ENCODE results near the gene GRIK4. TPM values are rescaled to one million over a fixed set of nuclear protein-coding genes. Genes with fewer than 3 reads are reported as not detected.
"Not testable (repeated sequence)": the region's sequence is repeated elsewhere in the genome, so short reads cannot be mapped to it uniquely, and the experiment has no call there.

GRIK4 gene
- polyA plus RNA-seq, 1 experiment: 0.55 TPM

- Histone ChIP-seq H3K9me3 (ENCODE audit: control insufficient read depth, insufficient read depth, low read length) (no peaks in the 10 kb centered on the region), H3K27me3 (ENCODE audit: control insufficient read depth, insufficient read depth, low read length) (peaks cover 8% of the 10 kb centered on the region), H3K4me3 (ENCODE audit: low read depth, low read length) (no peak overlapping the region), H3K27ac (ENCODE audit: low read depth, low read length) (no peak overlapping the region)
- DNase-seq (ENCODE audit: low read depth, low spot score): no peak
- ChIA-PET POLR2A (no interaction called here), CTCF (interaction anchor here (0.6 kb wide), 1 partner anchor 225 kb away, joined by 3 read pairs; no protein-coding TSS in a partner anchor)
- TF ChIP-seq CTCF (IDR thresholded peaks at IDR 0.05; ENCODE audit: low read depth, low read length): no peak
Observed at GRCh38 chr11:120784566-120785251, 273.2 kb downstream of the GRIK4 start.

GRCh38 chr11:120785576-120785975 lies 274.0 kb downstream of the GRIK4 start:
- POLR2A ChIA-PET: no interaction called here

GRCh38 chr11:120786206-120786735 lies 274.7 kb downstream of the GRIK4 start:
- TF ChIP-seq CTCF (IDR thresholded peaks at IDR 0.05; ENCODE audit: low read depth, low read length): no peak
- Histone ChIP-seq H3K4me3 (ENCODE audit: low read depth, low read length) (no peak overlapping the region), H3K27ac (ENCODE audit: low read depth, low read length) (no peak overlapping the region), H3K27me3 (ENCODE audit: control insufficient read depth, insufficient read depth, low read length) (peaks cover 8% of the 10 kb centered on the region), H3K9me3 (ENCODE audit: control insufficient read depth, insufficient read depth, low read length) (no peaks in the 10 kb centered on the region)
- POLR2A ChIA-PET: no interaction called here
- DNase-seq (ENCODE audit: low read depth, low spot score): no peak
- CTCF ChIA-PET: interaction anchor here (2.3 kb wide), 1 partner anchor 16 kb away, joined by 10 read pairs; no protein-coding TSS in a partner anchor

More at GRCh38 chr11:120785576-120785975, 274.0 kb downstream of the GRIK4 start:
- Histone ChIP-seq H3K27me3 (ENCODE audit: control insufficient read depth, insufficient read depth, low read length) (peaks cover 8% of the 10 kb centered on the region), H3K9me3 (ENCODE audit: control insufficient read depth, insufficient read depth, low read length) (no peaks in the 10 kb centered on the region), H3K27ac (ENCODE audit: low read depth, low read length) (no peak overlapping the region), H3K4me3 (ENCODE audit: low read depth, low read length) (no peak overlapping the region)
- TF ChIP-seq CTCF (IDR thresholded peaks at IDR 0.05; ENCODE audit: low read depth, low read length): no peak
- CTCF ChIA-PET: no interaction called here
- no peak for DNase-seq (ENCODE audit: low read depth, low spot score)

- H3K27me3 ChIP-seq (ENCODE audit: control insufficient read depth, insufficient read depth, low read length); H3K4me3 ChIP-seq (ENCODE audit: low read depth, low read length); DNase-seq (ENCODE audit: low read depth, low spot score); H3K27ac ChIP-seq (ENCODE audit: low read depth, low read length); H3K9me3 ChIP-seq (ENCODE audit: control insufficient read depth, insufficient read depth, low read length); POLR2A ChIA-PET: not testable (repeated sequence)
- CTCF ChIA-PET: interaction anchor here (2.3 kb wide), 1 partner anchor 15 kb away, joined by 10 read pairs; no protein-coding TSS in a partner anchor
Observed at GRCh38 chr11:120787224-120787623, 275.7 kb downstream of the GRIK4 start.

- ChIA-PET CTCF (interaction anchor here (0.8 kb wide), 1 partner anchor 8 kb away, joined by 3 read pairs; no protein-coding TSS in a partner anchor), POLR2A (no interaction called here)
- no peak overlapping the region for H3K27ac ChIP-seq (ENCODE audit: low read depth, low read length)
- H3K27me3 ChIP-seq (ENCODE audit: control insufficient read depth, insufficient read depth, low read length): peaks cover 15% of the 10 kb centered on the region
- no peak for TF ChIP-seq CTCF (IDR thresholded peaks at IDR 0.05; ENCODE audit: low read depth, low read length)
- no peak for DNase-seq (ENCODE audit: low read depth, low spot score)
- H3K4me3 ChIP-seq (ENCODE audit: low read depth, low read length): no peak overlapping the region
- no peaks in the 10 kb centered on the region for H3K9me3 ChIP-seq (ENCODE audit: control insufficient read depth, insufficient read depth, low read length)
Observed at GRCh38 chr11:120789391-120789790, 277.8 kb downstream of the GRIK4 start.

All from AG04450 (cell line).